NCI-H2029 treated with DMSO at 0.1 percent for 48 hours (cell line): ENCODE data around the gene MTFR1L.

ENCODE experiments used
- DNase-seq: peaks from one replicate; lab custom pipeline; 2025; lab: John Stamatoyannopoulos, UW

MTFR1L gene

GRCh38 chr1:25808481-25809244 lies 11.1 kb upstream of the MTFR1L start:
- no peak for DNase-seq

GRCh38 chr1:25809283-25809926 lies 10.3 kb upstream of the MTFR1L start:
- DNase-seq: no peak

- DNase-seq: no peak
These were observed 9.8 kb upstream of the MTFR1L start for GRCh38 chr1:25809929-25810328.

GRCh38 chr1:25810341-25811299 lies 9.1 kb upstream of the MTFR1L start:
- no peak for DNase-seq

- no peak for DNase-seq
These were observed 8.2 kb upstream of the MTFR1L start for GRCh38 chr1:25811384-25812082.

- DNase-seq: no peak
These were observed 6.6 kb upstream of the MTFR1L start for GRCh38 chr1:25813071-25813733.

- no peak for DNase-seq
These were observed 5.9 kb upstream of the MTFR1L start for GRCh38 chr1:25813734-25814471.

GRCh38 chr1:25814549-25815087 lies 5.1 kb upstream of the MTFR1L start:
- DNase-seq: no peak

- no peak for DNase-seq
These were observed 4.3 kb upstream of the MTFR1L start for GRCh38 chr1:25815208-25816111.

- DNase-seq: no peak
These were observed 3.5 kb upstream of the MTFR1L start for GRCh38 chr1:25816112-25816718.

GRCh38 chr1:25817840-25818501 lies 1.8 kb upstream of the MTFR1L start:
- DNase-seq: no peak

- no peak for DNase-seq
These were observed 1.2 kb upstream of the MTFR1L start for GRCh38 chr1:25818569-25818968.

GRCh38 chr1:25820247-25821111 lies 725 bp downstream of the MTFR1L start:
- DNase-seq: no peak

GRCh38 chr1:25821112-25821476 lies 1.3 kb downstream of the MTFR1L start:
- DNase-seq: no peak

GRCh38 chr1:25821630-25822091 lies 1.9 kb downstream of the MTFR1L start:
- DNase-seq: no peak

GRCh38 chr1:25825605-25826004 lies 5.9 kb downstream of the MTFR1L start:
- no peak for DNase-seq

GRCh38 chr1:25826571-25826970 lies 6.8 kb downstream of the MTFR1L start:
- DNase-seq: no peak
